ENCODE measurements around the gene CYP8B1. TPM values are rescaled to one million over a fixed set of nuclear protein-coding genes. Genes with fewer than 3 reads are reported as not detected.
A peak's percentile ranks its signal among the peaks of the same experiment; 100 is the strongest.

Gene CYP8B1
- total and polyA plus RNA-seq, 2 of the 13 experiments (the other 11 are each of a cell fraction or from before 2014, with no cell fraction given) = 0.58 to 2.0 TPM

- TF ChIP-seq STAG1 (CRISPR knock-in tag; IDR thresholded peaks at IDR 0.05) (no peak), ZNF773 (CRISPR knock-in tag; IDR thresholded peaks at IDR 0.05; ENCODE audit: borderline replicate concordance) (no peak), NFKBIZ (CRISPR knock-in tag; IDR thresholded peaks at IDR 0.05) (peak; percentile 65; the same call in 1 of the 2 replicates), XBP1 (CRISPR knock-in tag; IDR thresholded peaks at IDR 0.05) (no peak), TEAD3 (CRISPR knock-in tag; optimal IDR thresholded peaks at IDR 0.05; ENCODE audit: borderline replicate concordance) (peak; percentile 62), LCORL (IDR thresholded peaks at IDR 0.05) (no peak), LCORL (CRISPR knock-in tag; IDR thresholded peaks at IDR 0.05) (peak; percentile 61; the same call in 1 of the 2 replicates), NCOA1 (CRISPR knock-in tag; IDR thresholded peaks at IDR 0.05) (peak; percentile 73; the same call in 1 of the 2 replicates), PAWR (CRISPR knock-in tag; IDR thresholded peaks at IDR 0.05; ENCODE audit: borderline replicate concordance) (no peak)
Measured at GRCh38 chr3:42853739-42854302, 21.9 kb downstream of the CYP8B1 start (continued).

GRCh38 chr3:42853056-42853455, 22.6 kb downstream of the CYP8B1 start:
- no peak for ATAC-seq
- Histone ChIP-seq H3K4me3 (replicated peaks in 1 of 3; ENCODE audit: insufficient read depth in 1 of 3, low read depth in 2 of 3, low read length in 3 of 3) (no peak overlapping the region; a peak in 1 of 6 replicates), H3K4me2 (ENCODE audit: low read depth, low read length) (peak overlapping the region; percentile 53), H3K9me3 (ENCODE audit: low read length) (no peaks in the 10 kb centered on the region), H4K20me1 (ENCODE audit: insufficient read depth, low read length) (no peaks in the 10 kb centered on the region), H3K27me3 (ENCODE audit: control insufficient read depth in 1 of 2, insufficient read depth in 2 of 2, low read length in 2 of 2) (no peaks in the 10 kb centered on the region), H3K4me1 (ENCODE audit: insufficient read depth, low read length) (peaks cover 95% of the 10 kb centered on the region), H2AFZ (ENCODE audit: low read length) (no peak overlapping the region), H3K79me2 (ENCODE audit: insufficient read depth, low read length) (no peaks in the 10 kb centered on the region), H3K36me3 (replicated peaks in 1 of 2; ENCODE audit: control insufficient read depth in 1 of 2, insufficient read depth in 2 of 2, low read length in 2 of 2) (no peaks in the 10 kb centered on the region), H3K9ac (ENCODE audit: insufficient read depth, low read depth, low read length) (peak overlapping the region; percentile 58), H3K27ac (ENCODE audit: extremely low read length, insufficient read depth, low read length) (peak overlapping the region; percentile 98)
- no TSS peak for BruUV-seq (replicated peaks)
- in situ Hi-C loops (cut with HindIII; ENCODE audit: extremely low pct_ligation_motif_present, low pct_unique_long_range_greater_than_20kb) (no loop called here), intact Hi-C loops (cut with micrococcal nuclease; ENCODE audit: unreplicated experiment) (no loop called here)
- WGBS (ENCODE audit: low lambda C conversion rate) = 80% methylated on average over 1 of the region's 1 CpG
- CTCF ChIA-PET (ENCODE audit: low intra/inter-chr PET ratio, low total read pairs) = no interaction called here
- FAIRE-seq = no peak
- no peak for DNase-seq (ENCODE audit: low spot score)
- POLR2A ChIA-PET = interaction anchor here (1.2 to 2.1 kb wide), 7 partner anchors 9 to 25 kb away, joined by 4 to 10 read pairs (median 6); partner anchors contain the start of gene CYP8B1
- TF ChIP-seq ZFP82 (CRISPR knock-in tag; IDR thresholded peaks at IDR 0.05; ENCODE audit: borderline replicate concordance) (no peak), FOXA1 (IDR thresholded peaks at IDR 0.05) (no peak), FOXA1 (CRISPR knock-in tag; IDR thresholded peaks at IDR 0.05) (no peak), SMAD3 (CRISPR knock-in tag; IDR thresholded peaks at IDR 0.05) (peak; percentile 5; the same call in 1 of the 2 replicates), GLMP (CRISPR knock-in tag; IDR thresholded peaks at IDR 0.05; ENCODE audit: borderline replicate concordance) (no peak), TCF7 (IDR thresholded peaks at IDR 0.05; ENCODE audit: low read depth) (no peak), ZNF629 (CRISPR knock-in tag; conservative IDR thresholded peaks at IDR 0.05) (0 out of 2 replicates have a peak, but pooled peaks have one; percentile 47), E2F5 (CRISPR knock-in tag; conservative IDR thresholded peaks at IDR 0.05) (no peak), THRA (CRISPR knock-in tag; IDR thresholded peaks at IDR 0.05; ENCODE audit: borderline replicate concordance) (no peak), KDM1A (CRISPR knock-in tag; IDR thresholded peaks at IDR 0.05) (0 out of 2 replicates have a peak, but pooled peaks have one; percentile 31), ZMYM3 (CRISPR knock-in tag; IDR thresholded peaks at IDR 0.05) (peak; percentile 67; the same call in 1 of the 2 replicates), ZMYM2 (CRISPR knock-in tag; IDR thresholded peaks at IDR 0.05) (0 out of 2 replicates have a peak, but pooled peaks have one; percentile 23), ETS1 (CRISPR knock-in tag; IDR thresholded peaks at IDR 0.05) (no peak)

Measured in HepG2 (cell line).